Fibroblast of villous mesenchyme (primary cell): ENCODE results near the gene DUSP14. TPM values are rescaled to one million over a fixed set of nuclear protein-coding genes. Genes with fewer than 3 reads are reported as not detected.

Experiments
- DNase-seq: peaks from one replicate; pipeline ENCODE4 v3.0.0-alpha.2; 2010; ENCODE audit warnings: low read depth
- H3K4me3 ChIP-seq: 2 replicates; pipeline ENCODE4 v1.5.1; 2011; ENCODE audit warnings: low read depth, mild to moderate bottlenecking, low read length
- CTCF ChIP-seq: IDR thresholded peaks from 2 replicates; pipeline ENCODE4 v1.5.1; 2012; ENCODE audit warnings: low read depth, mild to moderate bottlenecking, low read length; ENCODE audit not compliant: insufficient read depth
- total RNA-seq: library from RNA; depleted of rRNA; stranded (reverse); fragments of >200 nt; gene quantifications from 2 replicates; pipeline ENCODE4 v1.2.3, GENCODE V29; 2012

The DUSP14 gene
- total RNA-seq, 1 donor, result 91.5 TPM

- no peak for DNase-seq
- no peak for TF ChIP-seq CTCF
- no peak overlapping the region for H3K4me3 ChIP-seq
These were observed 63.8 kb downstream of the DUSP14 start for GRCh38 chr17:37553401-37553966.

DNA sequence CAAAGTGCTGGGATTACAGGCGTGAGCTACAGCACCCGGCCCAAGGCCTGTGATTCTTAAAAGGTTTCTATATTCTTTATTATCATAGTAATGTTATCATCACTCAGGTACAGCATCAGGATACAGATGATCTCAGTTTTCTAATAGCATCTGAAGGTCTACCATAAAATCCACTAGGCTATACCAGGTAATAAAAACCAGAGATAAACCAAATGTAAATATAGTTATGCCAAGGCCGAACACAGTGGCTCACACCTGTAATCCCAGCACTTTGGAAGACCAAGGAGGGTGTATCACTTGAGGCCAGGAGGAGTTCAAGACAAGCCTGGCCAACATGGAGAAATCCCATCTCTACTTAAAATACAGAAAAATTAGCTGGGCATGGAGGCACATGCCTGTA, 65.7 kb downstream of the DUSP14 start:
- DNase-seq, result no peak
- TF ChIP-seq CTCF, result no peak
- no peak overlapping the region for H3K4me3 ChIP-seq

DNA sequence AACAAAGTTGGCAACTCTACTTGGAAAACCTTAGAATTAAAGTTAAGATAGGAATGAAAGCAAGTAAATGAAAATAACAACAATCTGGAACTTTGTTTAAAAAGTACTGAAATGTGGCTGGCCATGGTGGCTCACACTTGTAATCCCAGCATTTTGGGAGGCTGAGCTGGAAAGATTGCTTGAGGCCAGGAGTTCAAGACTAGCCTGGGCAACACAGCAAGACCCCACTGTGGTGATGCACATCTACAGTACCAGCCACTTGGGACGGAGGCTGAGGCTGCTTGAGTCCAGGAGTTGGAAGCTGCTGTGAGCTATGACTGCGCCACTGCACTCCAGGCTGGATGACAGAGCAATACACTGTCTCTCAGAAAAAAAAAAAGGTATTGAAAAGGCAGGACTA, 67.8 kb downstream of the DUSP14 start:
- DNase-seq, result no peak
- no peak for TF ChIP-seq CTCF
- H3K4me3 ChIP-seq, result no peak overlapping the region

DNA sequence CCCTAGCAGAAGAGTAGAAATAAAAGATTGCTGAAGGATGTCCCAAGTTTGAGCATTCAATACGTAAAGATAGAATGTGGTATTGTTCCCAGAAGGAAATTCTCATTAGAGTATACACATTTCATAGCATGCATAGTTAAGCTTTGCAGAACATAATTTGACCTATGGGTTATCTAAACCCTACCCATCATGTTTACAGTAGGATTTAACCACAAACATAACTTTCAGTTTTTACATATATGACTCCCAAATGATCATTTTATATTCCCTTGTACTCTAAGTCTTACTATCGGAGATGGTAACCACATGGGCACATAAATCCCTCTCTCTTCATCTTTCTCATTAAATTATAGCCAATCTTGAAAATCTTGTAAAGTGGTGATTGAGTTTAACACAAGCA, 68.6 kb downstream of the DUSP14 start:
- no peak overlapping the region for H3K4me3 ChIP-seq
- no peak for TF ChIP-seq CTCF
- DNase-seq, result peak; percentile 88

GRCh38 chr17:37562016-37562745, 72.5 kb downstream of the DUSP14 start:
- no peak overlapping the region for H3K4me3 ChIP-seq
- DNase-seq, result no peak
- no peak for TF ChIP-seq CTCF

Other genes with a start within 250 kb of the DUSP14 start
- not detected in 2 replicates for gene C17orf78, start 113.9 kb upstream of the DUSP14 start, total RNA-seq
- 70.2 and 89.4 TPM in 2 replicates for gene ACACA, start 83.1 kb upstream of the DUSP14 start, total RNA-seq
- 15.5 and 16.1 TPM in 2 replicates for gene TADA2A, start 83.0 kb upstream of the DUSP14 start, total RNA-seq
- 16.1 and 22.5 TPM in 2 replicates for gene SYNRG, start 119.5 kb downstream of the DUSP14 start, total RNA-seq
- 24.5 and 40.2 TPM in 2 replicates for gene DDX52, start 153.6 kb downstream of the DUSP14 start, total RNA-seq